ENCODE data around the gene CTNNBL1. TPM values are rescaled to one million over a fixed set of nuclear protein-coding genes. Genes with fewer than 3 reads are reported as not detected.

CTNNBL1 gene
- total and polyA plus RNA-seq, 2 of the 4 experiments (the other 2 are of a cell fraction), result 29.9 to 34.1 TPM

- peak; percentile 27; the same call in 1 of the 2 replicates for ATAC-seq (ENCODE audit: low read depth)
- H3K4me1 ChIP-seq (ENCODE audit: control insufficient read depth, insufficient read depth, low read length), result no peaks in the 10 kb centered on the region; the same call in 1 of the 2 replicates
- H3K27ac ChIP-seq (ENCODE audit: insufficient read depth, low read length), result no peak overlapping the region
- H3K56ac ChIP-seq (ENCODE audit: extremely low read depth, insufficient read depth, low read length), result no peak overlapping the region
- no TSS peak for BruUV-seq (replicated peaks)
- no peak overlapping the region for H4K91ac ChIP-seq (ENCODE audit: insufficient read depth, low read depth, low read length)
- H4K5ac ChIP-seq (ENCODE audit: low read depth, low read length), result no peak overlapping the region
- TF ChIP-seq RAD21 (IDR thresholded peaks at IDR 0.05; ENCODE audit: low read length) (no peak), FOS (IDR thresholded peaks at IDR 0.05; ENCODE audit: low read depth, low read length) (no peak), NFE2L2 (IDR thresholded peaks at IDR 0.05; ENCODE audit: low read depth, low read length) (no peak), BHLHE40 (IDR thresholded peaks at IDR 0.05; ENCODE audit: low read depth, low read length) (no peak), RCOR1 (IDR thresholded peaks at IDR 0.05; ENCODE audit: insufficient replicate concordance, low read length) (no peak), SMC3 (IDR thresholded peaks at IDR 0.05; ENCODE audit: low read depth, low read length) (no peak), CHD1 (IDR thresholded peaks at IDR 0.05; ENCODE audit: low read depth, low read length) (no peak), POLR2A (IDR thresholded peaks at IDR 0.05; ENCODE audit: low read depth, low read length) (no peak), MAZ (IDR thresholded peaks at IDR 0.05; ENCODE audit: borderline replicate concordance, low read depth, low read length) (no peak)
- TF ChIP-seq, protein P1, sequence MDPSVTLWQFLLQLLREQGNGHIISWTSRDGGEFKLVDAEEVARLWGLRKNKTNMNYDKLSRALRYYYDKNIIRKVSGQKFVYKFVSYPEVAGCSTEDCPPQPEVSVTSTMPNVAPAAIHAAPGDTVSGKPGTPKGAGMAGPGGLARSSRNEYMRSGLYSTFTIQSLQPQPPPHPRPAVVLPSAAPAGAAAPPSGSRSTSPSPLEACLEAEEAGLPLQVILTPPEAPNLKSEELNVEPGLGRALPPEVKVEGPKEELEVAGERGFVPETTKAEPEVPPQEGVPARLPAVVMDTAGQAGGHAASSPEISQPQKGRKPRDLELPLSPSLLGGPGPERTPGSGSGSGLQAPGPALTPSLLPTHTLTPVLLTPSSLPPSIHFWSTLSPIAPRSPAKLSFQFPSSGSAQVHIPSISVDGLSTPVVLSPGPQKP (IDR thresholded peaks at IDR 0.05; ENCODE audit: borderline replicate concordance, low read depth, low read length), result no peak
- intact Hi-C loops (cut with micrococcal nuclease), result no loop called here
- 0 out of 2 replicates have a peak, but pooled peaks cover 4% of the 10 kb centered on the region for H3K9me1 ChIP-seq (ENCODE audit: insufficient read depth, low read length)
- no peaks in the 10 kb centered on the region for H4K20me1 ChIP-seq (ENCODE audit: insufficient read depth, low read length)
- H2AK5ac ChIP-seq (ENCODE audit: low read depth, low read length), result no peak overlapping the region
- H3K23ac ChIP-seq (ENCODE audit: low read depth, low read length), result no peak overlapping the region
- H3K79me1 ChIP-seq (ENCODE audit: low read depth in 1 of 2, low read length in 2 of 2), result peaks cover 0 to 3% of the 10 kb centered on the region in 2 experiments; a peak in 1 of 4 replicates
- H3K18ac ChIP-seq (ENCODE audit: low read depth, low read length), result no peak overlapping the region
- no peak overlapping the region for H3K4ac ChIP-seq (ENCODE audit: low read depth, low read length)
- H2AFZ ChIP-seq (replicated peaks; ENCODE audit: low read length, poor library complexity), result no peak overlapping the region
- DNase-seq, result peak; percentile 35
- H3K9ac ChIP-seq (ENCODE audit: low read depth, low read length), result no peak overlapping the region
- H3K36me3 ChIP-seq (ENCODE audit: control insufficient read depth, insufficient read depth, low read length), result peaks cover 17% of the 10 kb centered on the region
- no peak overlapping the region for H2BK5ac ChIP-seq (ENCODE audit: low read depth, low read length, poor library complexity, severe bottlenecking)
- H2AK9ac ChIP-seq (replicated peaks; ENCODE audit: low read depth, low read length, poor library complexity), result no peak overlapping the region
- in situ Hi-C loops (cut with MboI; ENCODE audit: low sequenced_read_pairs), result no loop called here
- ChIA-PET POLR2A (ENCODE audit: unreplicated experiment) (no interaction called here), CTCF (no interaction called here)
- no peaks in the 10 kb centered on the region for H3K27me3 ChIP-seq (ENCODE audit: control insufficient read depth, insufficient read depth, low read length)
- H2BK120ac ChIP-seq (ENCODE audit: low read depth, low read length), result no peak overlapping the region
- no peak overlapping the region for H3K14ac ChIP-seq (replicated peaks; ENCODE audit: low read depth, low read length)
- no CpG with 5 or more reads among the region's 8 CpGs for WGBS, 2 experiments (ENCODE audit: extremely low coverage in 2 of 2, insufficient read length in 1 of 2)
- no peak overlapping the region for H4K8ac ChIP-seq (ENCODE audit: low read depth in 2 of 2, low read length in 2 of 2)
- no peak overlapping the region for H2BK20ac ChIP-seq (ENCODE audit: low read depth, low read length)
- H3K9me3 ChIP-seq (ENCODE audit: control insufficient read depth, insufficient read depth, low read length), result no peaks in the 10 kb centered on the region
- H3K4me3 ChIP-seq (ENCODE audit: insufficient read depth, low read depth, low read length), result no peak overlapping the region
- H2BK15ac ChIP-seq (ENCODE audit: low read depth, low read length), result no peak overlapping the region
- no peak overlapping the region for H3K4me2 ChIP-seq (ENCODE audit: low read depth, low read length)
- dilution Hi-C loops (cut with HindIII; ENCODE audit: low sequenced_read_pairs, unreplicated experiment), result no loop called here
These were observed 56.0 kb downstream of the CTNNBL1 start for GRCh38 chr20:37749620-37750403.
